ENCODE data around the gene SORCS2. TPM values are rescaled to one million over a fixed set of nuclear protein-coding genes. Genes with fewer than 3 reads are reported as not detected.
A peak's percentile ranks its signal among the peaks of the same experiment; 100 is the strongest.

SORCS2 gene
- total RNA-seq, 1 experiment from 2014 or later, result 0.05 TPM

GRCh38 chr4:7384929-7385890 is 192.9 kb downstream of the SORCS2 start:
- peak in 1 of 2 experiments; percentile 14 for DNase-seq (ENCODE audit: low read depth in 1 of 2, low spot score in 2 of 2)
- Histone ChIP-seq H3K4me3 (no peak overlapping the region), H3K27me3 (replicated peaks) (no peaks in the 10 kb centered on the region), H3K9me3 (replicated peaks) (no peaks in the 10 kb centered on the region), H3K27ac (no peak overlapping the region), H3K36me3 (no peaks in the 10 kb centered on the region), H3K4me1 (replicated peaks) (no peaks in the 10 kb centered on the region)

- no peaks in the 10 kb centered on the region for H3K9me3 ChIP-seq (replicated peaks)
- H3K27me3 ChIP-seq (replicated peaks), result no peaks in the 10 kb centered on the region
- peak in 1 of 2 experiments; percentile 6 for DNase-seq (ENCODE audit: low read depth in 1 of 2, low spot score in 2 of 2)
- no peak overlapping the region for H3K27ac ChIP-seq
- no peak overlapping the region for H3K4me3 ChIP-seq
- H3K4me1 ChIP-seq (replicated peaks), result no peaks in the 10 kb centered on the region
- H3K36me3 ChIP-seq, result no peaks in the 10 kb centered on the region
These were observed 195.6 kb downstream of the SORCS2 start for GRCh38 chr4:7387925-7388324.

- Histone ChIP-seq H3K27me3 (replicated peaks) (no peaks in the 10 kb centered on the region), H3K4me3 (no peak overlapping the region), H3K4me1 (replicated peaks) (no peaks in the 10 kb centered on the region)
These were observed 196.3 kb downstream of the SORCS2 start for GRCh38 chr4:7388627-7389026.

GRCh38 chr4:7389101-7389701 is 196.9 kb downstream of the SORCS2 start:
- no peaks in the 10 kb centered on the region for H3K9me3 ChIP-seq (replicated peaks)
- no peaks in the 10 kb centered on the region for H3K4me1 ChIP-seq (replicated peaks)
- no peak overlapping the region for H3K4me3 ChIP-seq
- peak in 1 of 2 experiments; percentile 21 for DNase-seq (ENCODE audit: low read depth in 1 of 2, low spot score in 2 of 2)
- H3K36me3 ChIP-seq, result no peaks in the 10 kb centered on the region
- no peak overlapping the region for H3K27ac ChIP-seq
- no peaks in the 10 kb centered on the region for H3K27me3 ChIP-seq (replicated peaks)

More at GRCh38 chr4:7388627-7389026, 196.3 kb downstream of the SORCS2 start:
- no peaks in the 10 kb centered on the region for H3K36me3 ChIP-seq
- no peaks in the 10 kb centered on the region for H3K9me3 ChIP-seq (replicated peaks)
- H3K27ac ChIP-seq, result no peak overlapping the region
- DNase-seq (ENCODE audit: low read depth in 1 of 2, low spot score in 2 of 2), result no peak

GRCh38 chr4:7389719-7390118 is 197.4 kb downstream of the SORCS2 start:
- no peaks in the 10 kb centered on the region for H3K9me3 ChIP-seq (replicated peaks)
- H3K4me3 ChIP-seq, result no peak overlapping the region
- DNase-seq (ENCODE audit: low read depth in 1 of 2, low spot score in 2 of 2), result no peak
- no peak overlapping the region for H3K27ac ChIP-seq
- H3K4me1 ChIP-seq (replicated peaks), result no peaks in the 10 kb centered on the region
- no peaks in the 10 kb centered on the region for H3K36me3 ChIP-seq
- H3K27me3 ChIP-seq (replicated peaks), result no peaks in the 10 kb centered on the region

- no peaks in the 10 kb centered on the region for H3K36me3 ChIP-seq
- no peaks in the 10 kb centered on the region for H3K27me3 ChIP-seq (replicated peaks)
- H3K9me3 ChIP-seq (replicated peaks), result no peaks in the 10 kb centered on the region
- no peak overlapping the region for H3K27ac ChIP-seq
- DNase-seq (ENCODE audit: low read depth in 1 of 2, low spot score in 2 of 2), result no peak
- H3K4me1 ChIP-seq (replicated peaks), result no peaks in the 10 kb centered on the region
- no peak overlapping the region for H3K4me3 ChIP-seq
These were observed 198.0 kb downstream of the SORCS2 start for GRCh38 chr4:7390336-7390735.

- no peaks in the 10 kb centered on the region for H3K4me1 ChIP-seq (replicated peaks)
- H3K4me3 ChIP-seq, result no peak overlapping the region
- H3K27me3 ChIP-seq (replicated peaks), result no peaks in the 10 kb centered on the region
- H3K36me3 ChIP-seq, result no peaks in the 10 kb centered on the region
- peak in 1 of 2 experiments; percentile 12 for DNase-seq (ENCODE audit: low read depth in 1 of 2, low spot score in 2 of 2)
- no peak overlapping the region for H3K27ac ChIP-seq
- H3K9me3 ChIP-seq (replicated peaks), result no peaks in the 10 kb centered on the region
These were observed 198.7 kb downstream of the SORCS2 start for GRCh38 chr4:7390906-7391636.

GRCh38 chr4:7391637-7392437 is 199.5 kb downstream of the SORCS2 start:
- no peaks in the 10 kb centered on the region for H3K27me3 ChIP-seq (replicated peaks)
- no peaks in the 10 kb centered on the region for H3K9me3 ChIP-seq (replicated peaks)
- DNase-seq (ENCODE audit: low read depth in 1 of 2, low spot score in 2 of 2), result no peak
- H3K36me3 ChIP-seq, result no peaks in the 10 kb centered on the region
- no peak overlapping the region for H3K4me3 ChIP-seq
- no peak overlapping the region for H3K27ac ChIP-seq
- H3K4me1 ChIP-seq (replicated peaks), result no peaks in the 10 kb centered on the region

- Histone ChIP-seq H3K4me3 (no peak overlapping the region), H3K27ac (no peak overlapping the region), H3K9me3 (replicated peaks) (no peaks in the 10 kb centered on the region), H3K36me3 (no peaks in the 10 kb centered on the region), H3K4me1 (replicated peaks) (no peaks in the 10 kb centered on the region), H3K27me3 (replicated peaks) (no peaks in the 10 kb centered on the region)
- DNase-seq (ENCODE audit: low read depth in 1 of 2, low spot score in 2 of 2), result peak in 1 of 2 experiments; percentile 24
These were observed 200.4 kb downstream of the SORCS2 start for GRCh38 chr4:7392438-7393421.

- no peaks in the 10 kb centered on the region for H3K27me3 ChIP-seq (replicated peaks)
- H3K27ac ChIP-seq, result no peak overlapping the region
- H3K9me3 ChIP-seq (replicated peaks), result no peaks in the 10 kb centered on the region
- H3K36me3 ChIP-seq, result no peaks in the 10 kb centered on the region
- peak in 1 of 2 experiments; percentile 18 for DNase-seq (ENCODE audit: low read depth in 1 of 2, low spot score in 2 of 2)
- H3K4me3 ChIP-seq, result no peak overlapping the region
- no peaks in the 10 kb centered on the region for H3K4me1 ChIP-seq (replicated peaks)
These were observed 201.6 kb downstream of the SORCS2 start for GRCh38 chr4:7393601-7394575.

- Histone ChIP-seq H3K4me1 (replicated peaks) (no peaks in the 10 kb centered on the region), H3K27me3 (replicated peaks) (no peaks in the 10 kb centered on the region), H3K4me3 (no peak overlapping the region), H3K9me3 (replicated peaks) (no peaks in the 10 kb centered on the region), H3K36me3 (no peaks in the 10 kb centered on the region), H3K27ac (no peak overlapping the region)
- peak in 1 of 2 experiments; percentile 16 for DNase-seq (ENCODE audit: low read depth in 1 of 2, low spot score in 2 of 2)
These were observed 202.5 kb downstream of the SORCS2 start for GRCh38 chr4:7394681-7395451.
